Erythroblast (primary cell): ENCODE data around the gene NINJ2.

Source experiments
- GATA1 ChIP-seq: IDR thresholded peaks from 2 replicates; pipeline ENCODE4 v1.6.1; 2011; ENCODE audit warnings: low read depth, mild to moderate bottlenecking, control low read depth, low read length, moderate library complexity
- POLR2A ChIP-seq: IDR thresholded peaks from 2 replicates; pipeline ENCODE4 v1.6.1; 2011; ENCODE audit warnings: mild to moderate bottlenecking, low read length

- TF ChIP-seq POLR2A (no peak), GATA1 (no peak)
These were observed 37.2 kb downstream of the NINJ2 start for GRCh38 chr12:625998-626397.
